ENCODE data around the gene ZKSCAN5. TPM values are rescaled to one million over a fixed set of nuclear protein-coding genes. Genes with fewer than 3 reads are reported as not detected.
"Not testable (repeated sequence)": the region's sequence is repeated elsewhere in the genome, so short reads cannot be mapped to it uniquely, and the experiment has no call there.

ZKSCAN5 gene
- total and polyA plus RNA-seq, 2 donors (not counting 3 experiments of a cell fraction or from before 2014, with no cell fraction given): 4.3 to 9.7 TPM

GRCh38 chr7:99543916-99544315 lies 39.5 kb downstream of the ZKSCAN5 start:
- no peaks in the 10 kb centered on the region for H3K4me1 ChIP-seq (ENCODE audit: control insufficient read depth, extremely low read depth, insufficient read depth, low read length)
- no peaks in the 10 kb centered on the region for H3K9me1 ChIP-seq (replicated peaks; ENCODE audit: control insufficient read depth, extremely low read depth, insufficient read depth, low read length)
- POLR2A ChIA-PET: no interaction called here
- no peak overlapping the region for H3K4me3 ChIP-seq (replicated peaks in 1 of 3; ENCODE audit: insufficient read depth in 1 of 3, low read depth in 1 of 3, low read length in 3 of 3)
- no peak overlapping the region for H3K9ac ChIP-seq (replicated peaks; ENCODE audit: extremely low read depth, insufficient read depth, low read length)
- H3K27ac ChIP-seq (ENCODE audit: insufficient read depth, low read depth, low read length): no peak overlapping the region
- H3K79me2 ChIP-seq (ENCODE audit: control insufficient read depth, insufficient read depth, low read length): no peaks in the 10 kb centered on the region
- TF ChIP-seq FOS (IDR thresholded peaks at IDR 0.05; ENCODE audit: borderline replicate concordance, insufficient read depth, low read length): no peak
- TF ChIP-seq GATA2 (IDR thresholded peaks at IDR 0.05; ENCODE audit: insufficient read depth, insufficient read length, low read depth, low read length): no peak
- TF ChIP-seq, protein P1, sequence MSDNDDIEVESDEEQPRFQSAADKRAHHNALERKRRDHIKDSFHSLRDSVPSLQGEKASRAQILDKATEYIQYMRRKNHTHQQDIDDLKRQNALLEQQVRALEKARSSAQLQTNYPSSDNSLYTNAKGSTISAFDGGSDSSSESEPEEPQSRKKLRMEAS (IDR thresholded peaks at IDR 0.05; ENCODE audit: insufficient read depth, insufficient read length): no peak
- TF ChIP-seq MYC (IDR thresholded peaks at IDR 0.05; ENCODE audit: low read depth, low read length): no peak
- no peak for TF ChIP-seq POLR2AphosphoS5 (IDR thresholded peaks at IDR 0.05; ENCODE audit: insufficient read depth, low read depth, low read length)
- TF ChIP-seq JUN (IDR thresholded peaks at IDR 0.05; ENCODE audit: borderline replicate concordance, insufficient read depth, insufficient read length, low read depth): no peak
- TF ChIP-seq, protein P2, sequence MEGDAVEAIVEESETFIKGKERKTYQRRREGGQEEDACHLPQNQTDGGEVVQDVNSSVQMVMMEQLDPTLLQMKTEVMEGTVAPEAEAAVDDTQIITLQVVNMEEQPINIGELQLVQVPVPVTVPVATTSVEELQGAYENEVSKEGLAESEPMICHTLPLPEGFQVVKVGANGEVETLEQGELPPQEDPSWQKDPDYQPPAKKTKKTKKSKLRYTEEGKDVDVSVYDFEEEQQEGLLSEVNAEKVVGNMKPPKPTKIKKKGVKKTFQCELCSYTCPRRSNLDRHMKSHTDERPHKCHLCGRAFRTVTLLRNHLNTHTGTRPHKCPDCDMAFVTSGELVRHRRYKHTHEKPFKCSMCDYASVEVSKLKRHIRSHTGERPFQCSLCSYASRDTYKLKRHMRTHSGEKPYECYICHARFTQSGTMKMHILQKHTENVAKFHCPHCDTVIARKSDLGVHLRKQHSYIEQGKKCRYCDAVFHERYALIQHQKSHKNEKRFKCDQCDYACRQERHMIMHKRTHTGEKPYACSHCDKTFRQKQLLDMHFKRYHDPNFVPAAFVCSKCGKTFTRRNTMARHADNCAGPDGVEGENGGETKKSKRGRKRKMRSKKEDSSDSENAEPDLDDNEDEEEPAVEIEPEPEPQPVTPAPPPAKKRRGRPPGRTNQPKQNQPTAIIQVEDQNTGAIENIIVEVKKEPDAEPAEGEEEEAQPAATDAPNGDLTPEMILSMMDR (IDR thresholded peaks at IDR 0.05; ENCODE audit: extremely low read depth in 1 of 2, insufficient read depth in 1 of 2, low read depth in 1 of 2, low read length in 2 of 2): no peak
- TF ChIP-seq EZH2 (IDR thresholded peaks at IDR 0.05; ENCODE audit: borderline replicate concordance, low read depth, low read length, severe bottlenecking): no peak
- no peak for TF ChIP-seq POLR2A (IDR thresholded peaks at IDR 0.05; ENCODE audit: low read depth, low read length)
- no peaks in the 10 kb centered on the region for H3K9me3 ChIP-seq (replicated peaks; ENCODE audit: control insufficient read depth, insufficient read depth, low read length)
- FAIRE-seq (no peak), DNase-seq (ENCODE audit: low read depth, low spot score) (no peak)
- no peaks in the 10 kb centered on the region for H3K27me3 ChIP-seq (ENCODE audit: control insufficient read depth in 2 of 2, insufficient read depth in 2 of 2, low read length in 2 of 2)
- no peaks in the 10 kb centered on the region for H4K20me1 ChIP-seq (replicated peaks; ENCODE audit: control insufficient read depth, extremely low read depth, insufficient read depth, low read length)
- dilution Hi-C loops (cut with MboI; ENCODE audit: extremely low pct_ligation_motif_present, low sequenced_read_pairs): no loop called here
- CTCF ChIA-PET: no interaction called here
- intact Hi-C loops (cut with micrococcal nuclease): no loop called here
- no peaks in the 10 kb centered on the region for H3K36me3 ChIP-seq (ENCODE audit: control insufficient read depth in 2 of 2, extremely low read depth in 1 of 2, insufficient read depth in 2 of 2, low read length in 2 of 2)
- BruUV-seq (replicated peaks): no TSS peak
- no peak overlapping the region for H2AFZ ChIP-seq (ENCODE audit: low read depth, low read length)
- H3K4me2 ChIP-seq (ENCODE audit: insufficient read depth, low read length): no peak overlapping the region

GRCh38 chr7:99545308-99545707 lies 40.8 kb downstream of the ZKSCAN5 start:
- dilution Hi-C loops (cut with MboI; ENCODE audit: extremely low pct_ligation_motif_present, low sequenced_read_pairs); H3K9me1 ChIP-seq (replicated peaks; ENCODE audit: control insufficient read depth, extremely low read depth, insufficient read depth, low read length); H3K4me1 ChIP-seq (ENCODE audit: control insufficient read depth, extremely low read depth, insufficient read depth, low read length); H3K79me2 ChIP-seq (ENCODE audit: control insufficient read depth, insufficient read depth, low read length); FAIRE-seq; BruUV-seq (replicated peaks); H3K4me2 ChIP-seq (ENCODE audit: insufficient read depth, low read length); H3K9ac ChIP-seq (replicated peaks; ENCODE audit: extremely low read depth, insufficient read depth, low read length); H3K9me3 ChIP-seq (replicated peaks; ENCODE audit: control insufficient read depth, insufficient read depth, low read length); intact Hi-C loops (cut with micrococcal nuclease); H4K20me1 ChIP-seq (replicated peaks; ENCODE audit: control insufficient read depth, extremely low read depth, insufficient read depth, low read length); H3K27me3 ChIP-seq (ENCODE audit: control insufficient read depth in 2 of 2, insufficient read depth in 2 of 2, low read length in 2 of 2); DNase-seq (ENCODE audit: low read depth, low spot score); H3K36me3 ChIP-seq (ENCODE audit: control insufficient read depth in 2 of 2, extremely low read depth in 1 of 2, insufficient read depth in 2 of 2, low read length in 2 of 2); H3K4me3 ChIP-seq (replicated peaks in 1 of 3; ENCODE audit: insufficient read depth in 1 of 3, low read depth in 1 of 3, low read length in 3 of 3); CTCF ChIA-PET; POLR2A ChIA-PET; H2AFZ ChIP-seq (ENCODE audit: low read depth, low read length); H3K27ac ChIP-seq (ENCODE audit: insufficient read depth, low read depth, low read length): not testable (repeated sequence)

DNA sequence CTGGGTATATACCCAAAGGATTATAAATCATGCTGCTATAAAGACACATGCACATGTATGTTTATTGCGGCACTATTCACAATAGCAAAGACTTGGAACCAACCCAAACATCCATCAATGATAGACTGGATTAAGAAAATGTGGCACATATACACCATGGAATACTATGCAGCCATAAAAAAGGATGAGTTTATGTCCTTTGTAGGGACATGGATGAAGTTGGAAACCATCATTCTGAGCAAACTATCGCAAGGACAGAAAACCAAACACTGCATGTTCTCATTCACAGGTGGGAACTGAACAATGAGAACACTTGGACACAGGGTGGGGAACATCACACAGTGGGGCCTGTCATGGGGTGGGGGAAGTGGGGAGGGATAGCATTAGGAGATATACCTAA lies 45.1 kb downstream of the ZKSCAN5 start:
- CTCF ChIA-PET; H3K9ac ChIP-seq (replicated peaks; ENCODE audit: extremely low read depth, insufficient read depth, low read length); FAIRE-seq; H3K4me1 ChIP-seq (ENCODE audit: control insufficient read depth, extremely low read depth, insufficient read depth, low read length); H2AFZ ChIP-seq (ENCODE audit: low read depth, low read length); H3K36me3 ChIP-seq (ENCODE audit: control insufficient read depth in 2 of 2, extremely low read depth in 1 of 2, insufficient read depth in 2 of 2, low read length in 2 of 2); H3K4me3 ChIP-seq (replicated peaks in 1 of 3; ENCODE audit: insufficient read depth in 1 of 3, low read depth in 1 of 3, low read length in 3 of 3); H4K20me1 ChIP-seq (replicated peaks; ENCODE audit: control insufficient read depth, extremely low read depth, insufficient read depth, low read length); intact Hi-C loops (cut with micrococcal nuclease); H3K9me3 ChIP-seq (replicated peaks; ENCODE audit: control insufficient read depth, insufficient read depth, low read length); H3K27me3 ChIP-seq (ENCODE audit: control insufficient read depth in 2 of 2, insufficient read depth in 2 of 2, low read length in 2 of 2); H3K4me2 ChIP-seq (ENCODE audit: insufficient read depth, low read length); DNase-seq (ENCODE audit: low read depth, low spot score); BruUV-seq (replicated peaks); H3K79me2 ChIP-seq (ENCODE audit: control insufficient read depth, insufficient read depth, low read length); dilution Hi-C loops (cut with MboI; ENCODE audit: extremely low pct_ligation_motif_present, low sequenced_read_pairs); POLR2A ChIA-PET; H3K27ac ChIP-seq (ENCODE audit: insufficient read depth, low read depth, low read length); H3K9me1 ChIP-seq (replicated peaks; ENCODE audit: control insufficient read depth, extremely low read depth, insufficient read depth, low read length): not testable (repeated sequence)

All from endothelial cell of umbilical vein (primary cell).